Measurements from ENCODE around the gene PUS7. TPM values are rescaled to one million over a fixed set of nuclear protein-coding genes. Genes with fewer than 3 reads are reported as not detected.
"Not testable (repeated sequence)": the region's sequence is repeated elsewhere in the genome, so short reads cannot be mapped to it uniquely, and the experiment has no call there.

PUS7 gene
- total and polyA plus RNA-seq, 2 of the 4 experiments (the other 2 are of a cell fraction): 11.7 to 17.0 TPM

GRCh38 chr7:105527737-105528136, 5.7 kb upstream of the PUS7 start:
- WGBS, 2 experiments (ENCODE audit: extremely low coverage in 2 of 2, insufficient read length in 1 of 2): 80% methylated on average over 2 of the region's 5 CpGs; no CpG with 5 or more reads in 1 of the 2 experiments

More at GRCh38 chr7:105527737-105528136, 5.7 kb upstream of the PUS7 start:
- H3K9me1 ChIP-seq (ENCODE audit: insufficient read depth, low read length); H3K56ac ChIP-seq (ENCODE audit: extremely low read depth, insufficient read depth, low read length); POLR2A ChIA-PET (ENCODE audit: unreplicated experiment); dilution Hi-C loops (cut with HindIII; ENCODE audit: low sequenced_read_pairs, unreplicated experiment); H3K4me1 ChIP-seq (ENCODE audit: control insufficient read depth, insufficient read depth, low read length); DNase-seq; H2AFZ ChIP-seq (replicated peaks; ENCODE audit: low read length, poor library complexity); H3K4ac ChIP-seq (ENCODE audit: low read depth, low read length); H2BK15ac ChIP-seq (ENCODE audit: low read depth, low read length); H4K20me1 ChIP-seq (ENCODE audit: insufficient read depth, low read length); H4K91ac ChIP-seq (ENCODE audit: insufficient read depth, low read depth, low read length); H3K27ac ChIP-seq (ENCODE audit: insufficient read depth, low read length); H3K18ac ChIP-seq (ENCODE audit: low read depth, low read length); H2BK20ac ChIP-seq (ENCODE audit: low read depth, low read length); in situ Hi-C loops (cut with MboI; ENCODE audit: low sequenced_read_pairs); H2BK120ac ChIP-seq (ENCODE audit: low read depth, low read length); H3K9me3 ChIP-seq (ENCODE audit: control insufficient read depth, insufficient read depth, low read length); intact Hi-C loops (cut with micrococcal nuclease); H3K36me3 ChIP-seq (ENCODE audit: control insufficient read depth, insufficient read depth, low read length); H3K9ac ChIP-seq (ENCODE audit: low read depth, low read length); H3K4me2 ChIP-seq (ENCODE audit: low read depth, low read length); BruUV-seq (replicated peaks); H3K4me3 ChIP-seq (ENCODE audit: insufficient read depth, low read depth, low read length); H2AK5ac ChIP-seq (ENCODE audit: low read depth, low read length); H2AK9ac ChIP-seq (replicated peaks; ENCODE audit: low read depth, low read length, poor library complexity); ATAC-seq (ENCODE audit: low read depth); H3K27me3 ChIP-seq (ENCODE audit: control insufficient read depth, insufficient read depth, low read length); H2BK5ac ChIP-seq (ENCODE audit: low read depth, low read length, poor library complexity, severe bottlenecking); H3K14ac ChIP-seq (replicated peaks; ENCODE audit: low read depth, low read length); H4K8ac ChIP-seq (ENCODE audit: low read depth in 2 of 2, low read length in 2 of 2); H3K79me1 ChIP-seq (ENCODE audit: low read depth in 1 of 2, low read length in 2 of 2); H4K5ac ChIP-seq (ENCODE audit: low read depth, low read length); H3K23ac ChIP-seq (ENCODE audit: low read depth, low read length): not testable (repeated sequence)
- CTCF ChIA-PET: interaction anchor here (0.6 kb wide), 1 partner anchor 636 kb away, joined by 3 read pairs; no protein-coding TSS in a partner anchor
